NCI-H146 treated with DMSO at 0.1 percent for 48 hours (cell line): ENCODE data around the gene LRP11.
"Not testable (repeated sequence)": the region's sequence is repeated elsewhere in the genome, so short reads cannot be mapped to it uniquely, and the experiment has no call there.

Source experiments
- DNase-seq: peaks from one replicate; lab custom pipeline; 2025; ENCODE audit not compliant: unreplicated experiment; lab: John Stamatoyannopoulos, UW

The LRP11 gene

DNA sequence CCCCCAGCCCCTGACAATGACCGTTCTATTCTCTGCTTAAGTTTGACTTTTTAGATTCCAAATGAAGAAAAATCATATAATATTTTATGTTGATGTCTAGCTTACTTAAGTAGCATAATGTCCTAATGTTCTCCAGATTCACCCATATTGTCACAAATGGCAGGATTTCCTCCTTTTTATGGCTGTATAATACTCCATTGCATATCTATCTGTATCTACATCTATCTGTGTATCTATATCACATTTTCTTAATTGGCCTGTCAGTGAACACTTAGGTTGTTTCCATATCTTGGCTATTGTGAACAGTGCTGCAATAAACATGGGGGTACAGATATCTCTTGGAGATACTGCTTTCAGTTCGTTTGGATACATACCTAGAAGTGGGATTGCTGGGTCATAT is 7.0 kb upstream of the LRP11 start:
- DNase-seq = no peak

- no peak for DNase-seq
Measured at GRCh38 chr6:149869275-149869892, 5.2 kb upstream of the LRP11 start.

GRCh38 chr6:149867876-149868640 is 3.9 kb upstream of the LRP11 start:
- no peak for DNase-seq

GRCh38 chr6:149864578-149865535 is 698 bp upstream of the LRP11 start:
- DNase-seq = peak; percentile 86

DNA sequence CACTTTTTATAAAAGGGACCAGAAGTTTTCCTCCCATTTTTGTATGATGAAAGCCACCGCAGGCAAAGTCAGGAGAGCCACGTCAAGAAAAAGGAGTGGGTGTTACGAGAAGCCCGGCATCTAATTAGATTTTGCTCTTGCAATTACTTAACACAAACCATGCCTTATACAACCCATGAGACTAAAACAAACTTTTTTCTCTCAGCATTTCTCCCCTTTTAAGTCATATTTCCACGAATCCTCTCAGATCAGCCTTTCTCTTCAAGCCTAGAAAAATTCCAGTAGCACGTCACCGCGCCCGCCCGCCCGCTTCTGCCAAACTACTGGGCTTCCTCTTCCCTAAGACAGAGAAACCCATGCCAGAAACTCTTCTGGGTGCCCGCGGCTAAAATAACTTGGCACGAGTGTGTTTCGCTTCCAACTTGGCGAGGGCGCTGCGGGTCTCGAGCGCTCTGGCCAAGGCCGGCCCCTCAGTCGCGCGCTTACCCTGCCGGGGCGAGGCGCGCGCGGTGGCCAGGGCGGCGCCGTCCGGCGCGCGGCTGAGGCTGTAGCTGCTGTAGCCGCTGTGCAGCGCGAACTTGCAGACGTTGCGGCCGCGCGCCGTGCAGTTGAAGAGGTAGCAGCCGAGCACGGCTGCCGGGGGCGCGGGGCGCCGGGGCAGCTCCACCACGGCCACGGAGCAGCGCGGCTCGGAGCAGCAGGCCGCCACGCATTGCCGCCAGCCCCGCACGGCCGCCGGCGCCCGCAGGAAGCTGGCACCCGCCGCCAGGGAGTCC is 1.0 kb downstream of the LRP11 start:
- peak; percentile 54 for DNase-seq

DNA sequence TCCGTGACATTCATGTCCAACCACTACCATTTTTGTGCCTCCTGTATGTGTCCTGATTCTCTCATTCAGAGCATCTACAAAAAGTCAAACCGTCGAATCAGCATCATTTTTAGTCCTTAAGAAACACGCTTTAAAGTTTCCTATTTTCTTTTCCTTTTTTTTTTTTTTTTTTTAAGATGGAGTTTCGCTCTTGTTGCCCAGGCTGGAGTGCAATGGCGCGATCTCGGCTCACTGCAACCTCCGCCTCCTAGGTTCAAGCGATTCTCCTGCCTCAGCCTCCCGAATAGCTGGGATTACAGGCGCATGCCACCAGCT is 1.8 kb downstream of the LRP11 start:
- DNase-seq = not testable (repeated sequence)

DNA sequence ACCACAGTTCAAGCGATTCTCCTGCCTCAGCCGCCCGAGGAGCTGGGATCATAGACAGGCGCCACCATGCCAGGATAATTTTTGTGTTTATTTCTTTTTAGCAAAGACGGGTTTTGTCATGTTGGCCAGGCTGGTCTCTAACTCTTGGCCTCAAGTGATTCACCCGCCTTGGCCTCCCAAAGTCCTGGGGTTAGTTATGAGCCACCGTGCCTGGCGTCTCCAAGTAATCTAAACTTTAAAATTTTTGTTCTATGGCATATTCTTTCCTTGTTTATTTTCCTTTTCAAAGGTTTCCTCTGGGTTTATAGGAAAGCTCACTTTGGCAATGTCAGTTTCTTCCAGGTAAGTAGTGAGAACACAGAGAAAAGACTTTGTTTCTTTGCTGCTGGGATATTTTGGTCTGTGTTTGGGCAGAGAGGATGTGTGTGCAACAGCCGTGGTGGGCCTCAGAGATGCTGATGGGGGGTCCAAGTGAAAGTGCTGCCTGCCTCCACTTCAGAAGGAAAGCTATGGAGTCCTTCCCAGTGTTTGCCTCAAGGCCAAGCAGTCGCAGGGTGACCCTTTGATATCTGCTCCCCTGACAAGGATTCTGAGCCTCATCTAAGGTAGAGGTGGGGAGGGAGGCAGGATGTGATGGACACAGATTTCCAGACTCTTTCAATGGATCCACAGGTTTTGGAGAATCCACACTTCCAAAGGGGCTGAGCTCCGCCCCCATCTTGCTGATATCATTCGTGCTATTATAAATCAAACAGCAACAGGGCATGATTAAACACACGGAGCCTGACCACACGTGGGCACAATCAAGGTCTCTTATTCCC is 2.3 kb downstream of the LRP11 start:
- DNase-seq = no peak

GRCh38 chr6:149860834-149861602 is 3.1 kb downstream of the LRP11 start:
- DNase-seq = peak; percentile 52

- no peak for DNase-seq
Measured at GRCh38 chr6:149860513-149860833, 3.7 kb downstream of the LRP11 start.

DNA sequence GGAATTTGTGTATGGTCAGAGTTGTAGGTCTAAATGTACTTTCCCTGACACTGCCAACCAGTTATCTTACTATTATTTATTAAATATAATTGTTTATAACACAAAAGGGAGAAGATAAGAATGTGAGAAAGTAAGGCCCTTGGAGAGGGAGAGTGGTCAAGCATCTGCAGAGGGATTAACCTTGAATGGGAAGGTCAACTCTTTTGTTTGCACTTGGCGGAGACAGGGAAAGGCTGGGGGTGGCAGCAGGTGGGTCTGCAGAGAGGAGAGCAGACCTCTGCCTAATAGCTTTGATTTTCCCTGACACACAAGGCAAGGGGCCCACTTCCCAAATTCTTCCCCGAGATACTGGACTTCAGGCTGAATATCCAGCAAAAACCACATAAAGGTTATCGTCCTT is 4.2 kb downstream of the LRP11 start:
- peak; percentile 84 for DNase-seq

DNA sequence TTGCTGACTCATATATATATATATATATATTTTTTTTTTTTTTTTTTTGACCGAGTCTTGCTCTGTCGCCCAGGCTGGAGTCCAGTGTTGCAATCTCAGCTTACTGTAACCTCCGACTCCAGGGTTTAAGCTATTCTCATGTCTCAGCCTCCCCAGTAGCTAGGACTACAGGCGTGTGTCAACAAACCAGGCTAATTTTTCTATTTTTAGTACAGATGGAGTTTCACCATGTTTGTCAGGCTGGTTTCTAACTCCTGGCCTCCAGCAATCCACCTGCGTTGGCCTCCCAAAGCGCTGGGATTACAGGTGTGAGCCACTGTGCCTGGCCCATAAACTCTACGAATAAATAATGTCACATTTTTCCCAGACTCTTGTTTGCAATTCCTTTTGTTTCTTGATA is 4.8 kb downstream of the LRP11 start:
- peak; percentile 94 for DNase-seq

DNA sequence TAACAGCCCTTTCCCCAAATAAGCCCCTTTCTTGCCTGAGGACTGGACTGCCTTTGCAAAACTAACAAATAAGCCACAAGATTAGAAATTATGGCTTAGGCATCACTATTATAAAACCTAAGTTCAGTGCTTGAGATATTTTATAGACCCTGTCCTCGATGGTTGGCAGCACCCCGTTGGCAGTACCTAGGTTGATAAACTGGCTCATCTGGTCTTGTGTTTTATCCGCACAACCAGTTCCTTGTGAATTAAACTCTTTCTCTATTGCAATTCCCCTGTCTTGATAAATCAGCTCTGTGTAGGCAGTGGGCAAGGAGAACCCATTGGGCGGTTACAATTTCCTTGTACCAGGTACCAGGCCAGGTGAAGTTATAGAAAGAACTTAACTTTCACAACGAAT is 6.6 kb downstream of the LRP11 start:
- no peak for DNase-seq

GRCh38 chr6:149856256-149856994 is 7.7 kb downstream of the LRP11 start:
- DNase-seq = no peak

GRCh38 chr6:149855741-149856140 is 8.4 kb downstream of the LRP11 start:
- peak; percentile 54 for DNase-seq

GRCh38 chr6:149855040-149855654 is 9.0 kb downstream of the LRP11 start:
- DNase-seq = no peak

DNA sequence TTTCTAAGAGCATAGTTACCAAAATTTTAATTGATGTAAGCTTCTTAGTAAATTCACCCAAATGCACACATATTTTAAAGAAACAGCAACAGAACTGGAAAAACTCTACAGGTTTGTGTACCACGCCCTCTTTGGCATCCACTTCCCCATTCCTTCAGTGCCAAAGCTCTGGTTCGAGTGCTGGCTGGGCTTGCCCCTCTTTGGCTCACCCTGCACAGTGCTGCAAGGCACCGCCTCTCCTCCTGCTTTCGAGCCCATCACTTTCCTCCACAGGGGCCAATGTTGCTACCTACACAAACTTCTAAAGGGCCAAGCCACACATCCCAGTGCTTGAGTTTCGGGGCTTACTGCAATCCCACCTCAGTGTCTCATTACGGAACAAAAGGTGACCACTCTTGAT is 9.6 kb downstream of the LRP11 start:
- DNase-seq = no peak

- DNase-seq = not testable (repeated sequence)
Measured at GRCh38 chr6:149854017-149854416, 10.1 kb downstream of the LRP11 start.

GRCh38 chr6:149852881-149853280 is 11.3 kb downstream of the LRP11 start:
- no peak for DNase-seq
